Tibial nerve (tissue), 4 donors: ENCODE data around the gene MED12L.

ENCODE experiments used
- EP300 ChIP-seq, 2 donors: sonication (generic); formaldehyde crosslinking; IDR thresholded peaks; one replicate each; pipeline ENCODE4 v1.6.1; 2017; ENCODE audit warnings: antibody characterized with exemption in 2 of 2, mild to moderate bottlenecking in 1 of 2
- POLR2A ChIP-seq, 2 donors: fragments of 450-650 bp; IDR thresholded peaks; one replicate each; pipeline ENCODE4 v1.6.1; 2017; ENCODE audit warnings: antibody characterized with exemption in 2 of 2, mild to moderate bottlenecking in 2 of 2, moderate library complexity in 2 of 2
- TF ChIP-seq, protein P1 (sequence below), 5 experiments: fragments of 200-600 bp in 3 of 5; fragments of 450-650 bp in 2 of 5; sonication (generic) in 3 of 5; IDR thresholded peaks; one replicate each; pipeline ENCODE4 v1.5.1; 2016 to 2019; ENCODE audit warnings: antibody characterized with exemption in 5 of 5, mild to moderate bottlenecking in 3 of 5, moderate library complexity in 2 of 5

DNA sequence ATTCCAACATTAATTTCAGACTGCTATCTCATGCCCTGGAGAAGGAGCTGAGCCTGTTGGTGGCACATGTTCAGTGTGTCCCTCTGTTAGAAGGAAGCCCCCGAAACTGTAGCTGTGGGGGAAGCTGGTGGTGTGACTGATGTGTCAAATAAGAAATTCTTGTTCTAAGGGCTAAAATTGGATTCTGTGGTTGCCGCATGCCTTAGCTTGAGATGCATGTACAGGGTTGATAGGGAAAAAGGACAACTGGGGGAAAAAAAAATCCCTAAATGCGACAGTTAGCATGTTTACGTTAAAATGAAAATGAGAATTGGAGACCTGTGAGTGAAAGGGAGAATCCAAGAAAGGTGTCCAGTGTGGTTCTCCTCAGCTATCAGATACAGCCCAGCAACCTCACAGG, 58.6 kb downstream of the MED12L start:
- TF ChIP-seq POLR2A (IDR thresholded peaks at IDR 0.05) (no peak), EP300 (IDR thresholded peaks at IDR 0.05) (no peak)
- TF ChIP-seq, protein P1, sequence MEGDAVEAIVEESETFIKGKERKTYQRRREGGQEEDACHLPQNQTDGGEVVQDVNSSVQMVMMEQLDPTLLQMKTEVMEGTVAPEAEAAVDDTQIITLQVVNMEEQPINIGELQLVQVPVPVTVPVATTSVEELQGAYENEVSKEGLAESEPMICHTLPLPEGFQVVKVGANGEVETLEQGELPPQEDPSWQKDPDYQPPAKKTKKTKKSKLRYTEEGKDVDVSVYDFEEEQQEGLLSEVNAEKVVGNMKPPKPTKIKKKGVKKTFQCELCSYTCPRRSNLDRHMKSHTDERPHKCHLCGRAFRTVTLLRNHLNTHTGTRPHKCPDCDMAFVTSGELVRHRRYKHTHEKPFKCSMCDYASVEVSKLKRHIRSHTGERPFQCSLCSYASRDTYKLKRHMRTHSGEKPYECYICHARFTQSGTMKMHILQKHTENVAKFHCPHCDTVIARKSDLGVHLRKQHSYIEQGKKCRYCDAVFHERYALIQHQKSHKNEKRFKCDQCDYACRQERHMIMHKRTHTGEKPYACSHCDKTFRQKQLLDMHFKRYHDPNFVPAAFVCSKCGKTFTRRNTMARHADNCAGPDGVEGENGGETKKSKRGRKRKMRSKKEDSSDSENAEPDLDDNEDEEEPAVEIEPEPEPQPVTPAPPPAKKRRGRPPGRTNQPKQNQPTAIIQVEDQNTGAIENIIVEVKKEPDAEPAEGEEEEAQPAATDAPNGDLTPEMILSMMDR (IDR thresholded peaks at IDR 0.05) = no peak
